NCI-H1436 treated with DMSO at 0.1 percent for 48 hours (cell line): ENCODE measurements around the gene XPOT.
A peak's percentile ranks its signal among the peaks of the same experiment; 100 is the strongest.
"Not testable (repeated sequence)": the region's sequence is repeated elsewhere in the genome, so short reads cannot be mapped to it uniquely, and the experiment has no call there.

Experiments used
- DNase-seq: peaks from one replicate; lab custom pipeline; 2025; lab: John Stamatoyannopoulos, UW

XPOT gene

DNA sequence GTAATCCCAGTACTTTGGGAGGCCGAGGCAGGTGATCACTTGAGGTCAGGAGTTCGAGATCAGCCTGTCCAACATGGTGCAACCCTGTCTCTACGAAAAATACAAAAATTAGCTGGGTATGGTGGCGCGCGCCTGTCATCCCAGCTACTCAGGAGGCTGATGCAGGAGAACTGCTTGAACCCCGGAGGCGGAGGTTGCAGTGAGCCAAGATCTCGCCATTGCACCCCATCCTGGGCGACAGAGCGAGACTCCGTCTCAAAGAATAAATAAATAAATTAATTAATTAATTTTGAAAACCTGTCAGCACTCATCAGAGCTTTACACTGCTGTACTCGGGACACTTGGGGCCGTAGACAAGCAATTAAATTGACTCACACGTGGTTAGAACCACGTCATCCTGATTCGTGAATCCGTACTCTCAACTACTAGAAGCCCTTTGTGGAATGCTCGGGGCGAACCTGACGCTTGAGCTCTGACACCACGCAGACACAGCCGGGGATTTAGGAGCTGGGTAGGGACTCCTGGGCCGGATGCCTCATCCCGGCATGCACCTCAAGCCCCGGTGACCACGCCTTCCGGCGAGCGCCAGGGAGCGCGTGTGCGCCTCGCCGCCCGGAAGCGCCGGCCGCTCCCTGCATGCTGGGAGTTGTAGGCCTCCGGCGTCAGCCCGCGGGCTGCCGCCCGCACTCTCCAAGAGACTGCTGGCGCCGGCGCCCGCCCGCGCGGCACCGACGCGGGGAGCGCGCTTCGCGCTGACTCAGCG lies at the start of gene XPOT:
Gene XPOT, plus strand, starts transcription at position 686 of the 763 bp plus-strand sequence. CDS start 5,644 bp downstream, outside the sequence.
- DNase-seq = peak; percentile 68

GRCh38 chr12:64356209-64356608 lies 48.0 kb upstream of the XPOT start:
- not testable (repeated sequence) for DNase-seq

GRCh38 chr12:64361173-64361572 lies 43.0 kb upstream of the XPOT start:
- DNase-seq = not testable (repeated sequence)

DNA sequence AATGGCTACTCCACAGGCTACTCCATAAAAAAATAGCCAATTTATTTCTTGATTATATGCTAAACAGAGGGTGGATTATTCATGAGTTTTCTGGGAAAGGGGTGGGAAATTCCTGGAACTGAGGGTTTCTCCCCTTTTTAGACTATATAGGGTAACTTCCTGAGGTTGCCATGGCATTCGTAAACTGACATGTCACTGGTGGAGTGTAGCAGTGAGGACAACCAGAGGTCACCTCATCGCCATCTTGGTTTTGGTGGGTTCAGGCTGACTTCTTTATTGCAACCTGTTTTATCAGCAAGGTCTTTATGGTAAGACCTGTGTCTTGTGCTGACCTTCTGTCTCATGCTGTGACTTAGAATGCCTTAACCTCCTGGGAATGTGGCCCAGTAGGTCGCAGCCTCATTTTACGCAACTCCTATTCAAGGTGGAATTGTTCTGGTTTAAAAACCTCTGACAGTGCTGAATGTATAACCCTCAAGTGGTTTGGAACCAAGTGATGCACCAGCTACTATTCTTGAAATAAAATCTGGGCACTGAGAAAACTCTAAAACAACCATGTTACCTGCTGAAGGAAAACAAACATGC lies 41.4 kb upstream of the XPOT start:
- no peak for DNase-seq

DNA sequence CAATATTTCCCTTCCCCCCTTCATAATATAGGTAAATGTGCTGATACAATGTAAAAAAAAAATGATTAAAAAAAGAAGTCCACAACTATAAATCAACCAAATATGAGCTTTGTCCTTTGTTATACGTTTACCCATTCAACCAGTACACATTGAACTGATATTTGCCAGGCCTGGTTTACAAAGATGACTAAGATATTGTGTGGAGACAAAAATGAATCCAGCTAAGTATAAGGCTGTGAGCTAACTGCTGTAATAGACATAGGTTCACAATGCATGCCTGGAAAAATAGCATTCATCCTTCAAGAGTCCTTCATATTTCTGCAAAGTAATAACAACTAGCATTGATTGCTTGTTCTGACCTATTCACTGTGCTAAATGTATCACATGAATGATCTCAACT lies 20.5 kb upstream of the XPOT start:
- DNase-seq = no peak

- DNase-seq = no peak
These were observed 19.2 kb upstream of the XPOT start for GRCh38 chr12:64385019-64385418.

GRCh38 chr12:64385468-64385867 lies 18.7 kb upstream of the XPOT start:
- no peak for DNase-seq

- DNase-seq = no peak
These were observed 16.9 kb upstream of the XPOT start for GRCh38 chr12:64387197-64387816.

GRCh38 chr12:64389154-64389553 lies 15.0 kb upstream of the XPOT start:
- peak; percentile 89 for DNase-seq

DNA sequence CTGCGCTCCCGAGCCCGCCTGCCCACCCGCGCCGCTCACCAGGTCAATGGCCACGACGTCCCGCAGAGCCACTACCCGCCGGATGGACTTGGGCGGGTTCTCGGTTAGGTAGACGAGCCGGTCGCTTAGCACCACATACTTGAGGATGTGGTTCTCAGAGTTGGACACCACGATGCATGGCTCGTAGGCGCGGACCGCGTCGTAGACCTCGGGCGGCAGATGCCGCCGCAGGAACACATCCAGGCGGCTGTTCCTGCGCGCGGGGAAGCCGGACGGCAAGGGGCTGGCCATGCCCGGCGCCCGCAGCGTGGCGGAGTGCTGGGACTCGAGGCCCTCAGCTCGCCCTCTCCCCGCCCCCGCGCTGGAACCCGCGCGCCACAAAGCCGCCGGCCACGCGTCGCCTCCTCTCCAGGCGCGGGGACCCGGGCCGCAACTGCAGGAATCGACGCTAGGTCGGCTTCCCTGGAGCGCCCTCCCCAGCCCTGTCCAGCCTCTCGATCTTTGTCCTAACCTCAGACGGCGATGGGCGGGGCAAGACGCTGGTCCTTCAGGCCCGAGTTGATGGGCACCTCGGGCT lies 13.8 kb upstream of the XPOT start, which contains the start of gene C12orf56:
Gene C12orf56, minus strand, starts transcription at position 484 of the 577 bp plus-strand sequence. Its CDS starts 193 bp downstream, at position 291.
- no peak for DNase-seq

DNA sequence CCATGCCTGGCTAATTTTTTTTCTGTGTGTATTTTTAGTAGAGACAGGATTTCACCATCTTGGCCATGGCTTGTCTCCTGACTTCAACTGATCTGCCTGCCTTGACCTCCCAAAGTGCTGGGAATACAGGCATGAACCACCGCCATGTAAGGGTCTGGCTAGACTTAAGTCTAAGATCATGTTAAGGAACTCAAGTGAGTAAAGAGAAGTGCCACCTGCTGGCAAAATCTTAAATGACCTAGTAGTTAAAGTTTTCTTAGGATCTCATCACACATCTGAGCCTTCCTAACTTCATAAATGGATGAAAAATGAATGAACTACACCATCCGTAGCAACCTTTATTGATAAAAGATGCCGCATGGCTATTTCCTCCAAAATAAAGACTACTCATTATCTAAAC lies 12.0 kb upstream of the XPOT start:
- no peak for DNase-seq

GRCh38 chr12:64395739-64396138 lies 8.5 kb upstream of the XPOT start:
- no peak for DNase-seq

GRCh38 chr12:64400041-64400440 lies 4.2 kb upstream of the XPOT start:
- DNase-seq = peak; percentile 48

DNA sequence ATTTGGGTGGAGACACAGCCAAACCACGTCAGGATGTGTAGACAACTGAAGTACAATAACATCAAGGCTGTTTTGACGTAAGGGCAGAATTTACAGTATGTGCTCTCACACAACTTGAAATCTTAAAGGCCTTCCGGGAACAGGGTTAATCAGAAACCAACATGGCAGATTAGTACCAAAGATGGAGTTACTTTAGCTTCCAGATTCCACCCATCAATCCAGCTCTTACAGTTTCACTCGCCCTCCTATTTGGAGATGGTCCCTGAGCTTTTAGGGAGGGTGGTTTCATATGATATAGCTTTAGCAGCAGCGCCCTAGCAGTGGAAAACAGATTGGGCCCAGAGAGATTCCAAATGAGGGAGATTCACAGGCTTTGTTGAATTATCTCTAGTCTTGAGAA lies 2.0 kb upstream of the XPOT start:
- no peak for DNase-seq

GRCh38 chr12:64404470-64405256 lies 471 bp downstream of the XPOT start:
- DNase-seq = no peak

GRCh38 chr12:64407342-64408223 lies 3.4 kb downstream of the XPOT start:
- no peak for DNase-seq

DNA sequence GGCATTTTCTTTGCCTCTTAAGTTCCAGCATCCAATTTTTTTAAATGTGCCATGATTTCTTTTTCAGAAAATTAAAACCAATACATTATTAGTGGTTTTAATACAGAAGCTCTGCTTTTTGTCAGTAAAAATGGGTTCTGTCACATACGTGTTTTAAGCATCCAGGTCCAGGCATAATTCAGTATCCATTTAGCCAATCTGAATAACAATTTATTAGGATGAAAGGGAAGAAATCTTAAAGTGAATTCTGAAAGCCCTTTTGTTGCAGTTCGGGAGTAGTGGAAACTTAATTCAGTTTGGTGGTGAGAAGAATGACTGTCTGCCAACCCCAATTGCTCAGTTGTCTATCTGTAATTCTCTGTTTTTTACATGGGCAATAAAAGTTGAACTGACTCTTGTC lies 7.2 kb downstream of the XPOT start:
- DNase-seq = no peak

- no peak for DNase-seq
These were observed 8.3 kb downstream of the XPOT start for GRCh38 chr12:64412459-64412858.

DNA sequence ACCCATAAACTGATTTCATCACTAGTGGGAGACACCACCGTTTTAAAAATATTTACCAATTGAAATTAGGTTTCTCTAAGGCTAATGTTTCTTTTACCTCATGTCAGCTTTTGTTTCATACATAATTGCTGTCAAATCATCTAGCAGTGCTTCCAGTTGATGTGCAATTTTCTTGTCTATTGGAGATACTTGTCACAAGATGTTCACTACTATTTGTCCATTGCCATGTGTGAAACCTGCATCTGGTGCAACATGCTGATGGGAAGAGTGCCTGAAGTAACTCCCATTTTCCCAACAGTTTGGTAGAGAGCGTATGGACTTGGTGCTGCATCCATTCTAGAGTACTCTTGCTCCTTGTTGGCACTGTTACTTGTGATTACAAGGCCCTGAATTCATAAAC lies 9.7 kb downstream of the XPOT start:
- DNase-seq = no peak

DNA sequence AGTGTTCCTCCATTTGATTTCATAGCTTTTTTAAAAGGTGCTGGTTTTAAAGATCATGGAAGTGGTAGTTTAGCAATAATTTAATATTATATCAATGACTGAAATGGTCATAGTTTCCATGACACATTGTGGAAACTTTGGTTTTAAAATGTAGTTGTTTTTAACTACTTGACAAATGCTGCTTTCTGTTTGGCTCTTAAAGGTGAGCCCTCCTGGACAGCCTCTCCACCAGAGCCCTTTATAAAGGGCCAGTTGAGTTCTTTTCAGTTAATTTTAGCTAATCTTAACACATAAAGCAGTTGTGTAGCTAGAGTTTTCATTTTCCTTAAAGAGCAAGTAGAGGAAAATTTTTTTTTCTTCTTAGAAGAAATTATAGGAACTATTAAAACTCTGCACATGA lies 14.0 kb downstream of the XPOT start:
- no peak for DNase-seq

DNA sequence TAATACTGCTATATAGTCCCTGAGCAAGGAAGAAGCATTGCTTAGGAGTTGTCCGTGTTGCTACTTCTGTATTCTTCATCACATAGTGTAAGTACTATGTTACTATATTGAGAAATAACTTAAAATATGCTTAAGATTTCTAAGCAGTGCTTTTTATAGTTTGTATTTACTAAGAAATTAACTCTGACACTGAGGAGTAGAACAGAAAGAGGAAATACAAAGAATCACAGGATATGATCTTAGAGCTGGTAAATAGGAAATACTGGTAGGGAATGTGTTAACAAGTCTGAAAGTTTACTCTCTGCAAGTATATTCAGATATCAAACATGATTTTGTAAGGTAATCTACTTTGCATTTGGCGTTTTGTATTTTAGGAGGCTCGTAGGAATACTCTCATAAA lies 15.5 kb downstream of the XPOT start:
- DNase-seq = no peak
